Measurements from ENCODE around the gene ARMC12. TPM values are rescaled to one million over a fixed set of nuclear protein-coding genes. Genes with fewer than 3 reads are reported as not detected.

ARMC12 gene
- total and polyA plus RNA-seq, 2 of the 4 experiments (the other 2 are of a cell fraction): 0.18 to 0.74 TPM

DNA sequence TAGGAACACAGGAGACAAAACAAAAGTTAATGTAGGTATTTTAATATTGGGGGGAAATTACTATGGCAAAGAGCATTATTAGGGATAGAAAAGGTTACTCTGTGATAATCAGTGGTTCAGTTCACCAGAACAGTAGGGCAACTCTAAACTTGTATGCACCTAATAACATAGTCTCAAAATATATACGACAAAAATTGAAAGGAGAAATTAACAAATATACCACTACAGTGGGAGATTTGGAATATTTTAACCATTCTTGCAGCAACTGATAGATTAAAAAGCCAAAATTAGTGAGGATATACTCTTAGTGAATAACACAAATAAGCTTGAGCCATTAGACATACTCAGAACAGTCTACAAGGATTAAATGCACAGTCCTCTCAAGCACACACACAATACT lies 11.0 kb downstream of the ARMC12 start:
- Histone ChIP-seq H2BK5ac (ENCODE audit: low read depth, low read length, poor library complexity, severe bottlenecking) (no peak overlapping the region), H3K27ac (ENCODE audit: insufficient read depth, low read length) (no peak overlapping the region), H2BK120ac (ENCODE audit: low read depth, low read length) (no peak overlapping the region), H2BK20ac (ENCODE audit: low read depth, low read length) (no peak overlapping the region), H3K9me3 (ENCODE audit: control insufficient read depth, insufficient read depth, low read length) (peaks cover 8% of the 10 kb centered on the region), H2AK9ac (replicated peaks; ENCODE audit: low read depth, low read length, poor library complexity) (no peak overlapping the region), H3K79me1 (ENCODE audit: low read depth in 1 of 2, low read length in 2 of 2) (no peaks in the 10 kb centered on the region), H3K18ac (ENCODE audit: low read depth, low read length) (no peak overlapping the region), H3K14ac (replicated peaks; ENCODE audit: low read depth, low read length) (no peak overlapping the region), H2BK15ac (ENCODE audit: low read depth, low read length) (no peak overlapping the region), H3K9ac (ENCODE audit: low read depth, low read length) (no peak overlapping the region), H2AFZ (replicated peaks; ENCODE audit: low read length, poor library complexity) (no peak overlapping the region), H3K4me1 (ENCODE audit: control insufficient read depth, insufficient read depth, low read length) (no peaks in the 10 kb centered on the region), H4K20me1 (ENCODE audit: insufficient read depth, low read length) (no peaks in the 10 kb centered on the region), H3K36me3 (ENCODE audit: control insufficient read depth, insufficient read depth, low read length) (no peaks in the 10 kb centered on the region), H4K91ac (ENCODE audit: insufficient read depth, low read depth, low read length) (no peak overlapping the region), H3K23ac (ENCODE audit: low read depth, low read length) (no peak overlapping the region), H3K27me3 (ENCODE audit: control insufficient read depth, insufficient read depth, low read length) (peaks cover 40% of the 10 kb centered on the region), H4K5ac (ENCODE audit: low read depth, low read length) (no peak overlapping the region), H3K56ac (ENCODE audit: extremely low read depth, insufficient read depth, low read length) (no peak overlapping the region), H3K9me1 (ENCODE audit: insufficient read depth, low read length) (no peaks in the 10 kb centered on the region), H3K4me3 (ENCODE audit: insufficient read depth, low read depth, low read length) (no peak overlapping the region), H2AK5ac (ENCODE audit: low read depth, low read length) (no peak overlapping the region), H4K8ac (ENCODE audit: low read depth in 2 of 2, low read length in 2 of 2) (no peak overlapping the region), H3K4ac (ENCODE audit: low read depth, low read length) (no peak overlapping the region), H3K4me2 (ENCODE audit: low read depth, low read length) (no peak overlapping the region)
- dilution Hi-C loops (cut with HindIII; ENCODE audit: low sequenced_read_pairs, unreplicated experiment) (no loop called here), in situ Hi-C loops (cut with MboI; ENCODE audit: low sequenced_read_pairs) (loop anchor here (25.0 kb wide), 1 partner anchor 436 kb away; no protein-coding TSS in a partner anchor), intact Hi-C loops (cut with micrococcal nuclease) (no loop called here)
- TF ChIP-seq NFE2L2 (IDR thresholded peaks at IDR 0.05; ENCODE audit: low read depth, low read length) (no peak), RCOR1 (IDR thresholded peaks at IDR 0.05; ENCODE audit: insufficient replicate concordance, low read length) (no peak), POLR2A (IDR thresholded peaks at IDR 0.05; ENCODE audit: low read depth, low read length) (no peak), SMC3 (IDR thresholded peaks at IDR 0.05; ENCODE audit: low read depth, low read length) (no peak), RFX5 (IDR thresholded peaks at IDR 0.05; ENCODE audit: low read depth, low read length) (no peak), CHD1 (IDR thresholded peaks at IDR 0.05; ENCODE audit: low read depth, low read length) (no peak), MAFK (IDR thresholded peaks at IDR 0.05; ENCODE audit: low read depth, low read length) (no peak), CEBPB (IDR thresholded peaks at IDR 0.05; ENCODE audit: low read depth, low read length) (no peak), MAZ (IDR thresholded peaks at IDR 0.05; ENCODE audit: borderline replicate concordance, low read depth, low read length) (no peak), FOS (IDR thresholded peaks at IDR 0.05; ENCODE audit: low read depth, low read length) (no peak), RAD21 (IDR thresholded peaks at IDR 0.05; ENCODE audit: low read length) (no peak), BHLHE40 (IDR thresholded peaks at IDR 0.05; ENCODE audit: low read depth, low read length) (no peak), MXI1 (IDR thresholded peaks at IDR 0.05; ENCODE audit: borderline replicate concordance, low read depth, low read length) (no peak)
- TF ChIP-seq, protein P1, sequence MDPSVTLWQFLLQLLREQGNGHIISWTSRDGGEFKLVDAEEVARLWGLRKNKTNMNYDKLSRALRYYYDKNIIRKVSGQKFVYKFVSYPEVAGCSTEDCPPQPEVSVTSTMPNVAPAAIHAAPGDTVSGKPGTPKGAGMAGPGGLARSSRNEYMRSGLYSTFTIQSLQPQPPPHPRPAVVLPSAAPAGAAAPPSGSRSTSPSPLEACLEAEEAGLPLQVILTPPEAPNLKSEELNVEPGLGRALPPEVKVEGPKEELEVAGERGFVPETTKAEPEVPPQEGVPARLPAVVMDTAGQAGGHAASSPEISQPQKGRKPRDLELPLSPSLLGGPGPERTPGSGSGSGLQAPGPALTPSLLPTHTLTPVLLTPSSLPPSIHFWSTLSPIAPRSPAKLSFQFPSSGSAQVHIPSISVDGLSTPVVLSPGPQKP (IDR thresholded peaks at IDR 0.05; ENCODE audit: borderline replicate concordance, low read depth, low read length): no peak
- TF ChIP-seq, protein P2, sequence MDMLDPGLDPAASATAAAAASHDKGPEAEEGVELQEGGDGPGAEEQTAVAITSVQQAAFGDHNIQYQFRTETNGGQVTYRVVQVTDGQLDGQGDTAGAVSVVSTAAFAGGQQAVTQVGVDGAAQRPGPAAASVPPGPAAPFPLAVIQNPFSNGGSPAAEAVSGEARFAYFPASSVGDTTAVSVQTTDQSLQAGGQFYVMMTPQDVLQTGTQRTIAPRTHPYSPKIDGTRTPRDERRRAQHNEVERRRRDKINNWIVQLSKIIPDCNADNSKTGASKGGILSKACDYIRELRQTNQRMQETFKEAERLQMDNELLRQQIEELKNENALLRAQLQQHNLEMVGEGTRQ (IDR thresholded peaks at IDR 0.05; ENCODE audit: low read depth, low read length): no peak
- TF ChIP-seq, protein P3, sequence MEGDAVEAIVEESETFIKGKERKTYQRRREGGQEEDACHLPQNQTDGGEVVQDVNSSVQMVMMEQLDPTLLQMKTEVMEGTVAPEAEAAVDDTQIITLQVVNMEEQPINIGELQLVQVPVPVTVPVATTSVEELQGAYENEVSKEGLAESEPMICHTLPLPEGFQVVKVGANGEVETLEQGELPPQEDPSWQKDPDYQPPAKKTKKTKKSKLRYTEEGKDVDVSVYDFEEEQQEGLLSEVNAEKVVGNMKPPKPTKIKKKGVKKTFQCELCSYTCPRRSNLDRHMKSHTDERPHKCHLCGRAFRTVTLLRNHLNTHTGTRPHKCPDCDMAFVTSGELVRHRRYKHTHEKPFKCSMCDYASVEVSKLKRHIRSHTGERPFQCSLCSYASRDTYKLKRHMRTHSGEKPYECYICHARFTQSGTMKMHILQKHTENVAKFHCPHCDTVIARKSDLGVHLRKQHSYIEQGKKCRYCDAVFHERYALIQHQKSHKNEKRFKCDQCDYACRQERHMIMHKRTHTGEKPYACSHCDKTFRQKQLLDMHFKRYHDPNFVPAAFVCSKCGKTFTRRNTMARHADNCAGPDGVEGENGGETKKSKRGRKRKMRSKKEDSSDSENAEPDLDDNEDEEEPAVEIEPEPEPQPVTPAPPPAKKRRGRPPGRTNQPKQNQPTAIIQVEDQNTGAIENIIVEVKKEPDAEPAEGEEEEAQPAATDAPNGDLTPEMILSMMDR (conservative IDR thresholded peaks at IDR 0.05; ENCODE audit: low read depth, low read length): no peak
- DNase-seq (no peak), ATAC-seq (ENCODE audit: low read depth) (no peak)
- CTCF ChIA-PET: no interaction called here
- BruUV-seq (replicated peaks): no TSS peak
- POLR2A ChIA-PET (ENCODE audit: unreplicated experiment): no interaction called here
- no CpG with 5 or more reads among the region's 1 CpG for WGBS, 2 experiments (ENCODE audit: extremely low coverage in 2 of 2, insufficient read length in 1 of 2)
